ENCODE measurements around the gene NKAIN1. TPM values are rescaled to one million over a fixed set of nuclear protein-coding genes. Genes with fewer than 3 reads are reported as not detected.
"Not testable (repeated sequence)": the region's sequence is repeated elsewhere in the genome, so short reads cannot be mapped to it uniquely, and the experiment has no call there.

NKAIN1 gene
- not detected for total RNA-seq

DNA sequence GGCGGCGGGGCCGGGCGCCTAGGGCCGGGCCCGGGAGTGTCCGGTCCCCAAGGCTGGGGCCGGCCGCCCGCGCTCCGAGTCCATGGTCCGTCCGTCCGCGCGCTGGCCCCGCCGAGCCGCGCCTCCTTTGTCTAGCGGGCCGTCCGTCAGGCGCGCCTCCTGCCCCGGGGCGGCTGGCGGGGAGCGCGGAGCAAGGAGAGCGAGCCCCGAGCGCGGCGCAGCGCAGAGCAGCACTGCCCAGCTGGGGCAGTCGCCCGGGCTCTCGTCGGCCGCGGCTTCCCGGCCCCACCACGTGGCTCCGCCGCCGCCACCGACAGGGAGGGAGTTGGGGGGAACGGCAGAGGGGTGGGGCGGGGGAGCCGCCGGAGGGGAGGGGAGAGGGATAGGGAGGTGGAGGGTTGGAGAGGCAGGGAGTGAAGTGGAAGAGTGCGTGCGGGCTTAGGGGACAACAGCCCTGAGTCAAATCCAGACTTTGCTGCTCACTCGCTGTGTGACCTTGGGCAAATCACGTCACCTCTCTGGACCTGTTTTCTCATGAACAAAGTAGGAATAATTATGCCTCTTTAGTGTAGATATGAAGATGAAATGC, at the start of gene NKAIN1:
Gene NKAIN1, minus strand, starts transcription at position 235 of the 589 bp plus-strand sequence. CDS start 340 bp downstream, outside the sequence.
- TF ChIP-seq POLR2A (IDR thresholded peaks at IDR 0.05) = no peak
- TF ChIP-seq, protein P1, sequence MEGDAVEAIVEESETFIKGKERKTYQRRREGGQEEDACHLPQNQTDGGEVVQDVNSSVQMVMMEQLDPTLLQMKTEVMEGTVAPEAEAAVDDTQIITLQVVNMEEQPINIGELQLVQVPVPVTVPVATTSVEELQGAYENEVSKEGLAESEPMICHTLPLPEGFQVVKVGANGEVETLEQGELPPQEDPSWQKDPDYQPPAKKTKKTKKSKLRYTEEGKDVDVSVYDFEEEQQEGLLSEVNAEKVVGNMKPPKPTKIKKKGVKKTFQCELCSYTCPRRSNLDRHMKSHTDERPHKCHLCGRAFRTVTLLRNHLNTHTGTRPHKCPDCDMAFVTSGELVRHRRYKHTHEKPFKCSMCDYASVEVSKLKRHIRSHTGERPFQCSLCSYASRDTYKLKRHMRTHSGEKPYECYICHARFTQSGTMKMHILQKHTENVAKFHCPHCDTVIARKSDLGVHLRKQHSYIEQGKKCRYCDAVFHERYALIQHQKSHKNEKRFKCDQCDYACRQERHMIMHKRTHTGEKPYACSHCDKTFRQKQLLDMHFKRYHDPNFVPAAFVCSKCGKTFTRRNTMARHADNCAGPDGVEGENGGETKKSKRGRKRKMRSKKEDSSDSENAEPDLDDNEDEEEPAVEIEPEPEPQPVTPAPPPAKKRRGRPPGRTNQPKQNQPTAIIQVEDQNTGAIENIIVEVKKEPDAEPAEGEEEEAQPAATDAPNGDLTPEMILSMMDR (IDR thresholded peaks at IDR 0.05) = no peak
- Histone ChIP-seq H3K27me3 (peaks cover 0 to 29% of the 10 kb centered on the region in 2 donors), H3K27ac (no peak within 1 kb of the TSS), H3K4me1 (peaks cover 0 to 13% (median 6%) of the 10 kb centered on the region in 4 donors), H3K4me3 (peak within 1 kb of the TSS in 3 of 4 donors; percentile 24 to 44 (median 42)), H3K36me3 (no peaks in the 10 kb centered on the region), H3K9me3 (no peaks in the 10 kb centered on the region)
- peak in 1 of 3 donors; percentile 53 for DNase-seq

DNA sequence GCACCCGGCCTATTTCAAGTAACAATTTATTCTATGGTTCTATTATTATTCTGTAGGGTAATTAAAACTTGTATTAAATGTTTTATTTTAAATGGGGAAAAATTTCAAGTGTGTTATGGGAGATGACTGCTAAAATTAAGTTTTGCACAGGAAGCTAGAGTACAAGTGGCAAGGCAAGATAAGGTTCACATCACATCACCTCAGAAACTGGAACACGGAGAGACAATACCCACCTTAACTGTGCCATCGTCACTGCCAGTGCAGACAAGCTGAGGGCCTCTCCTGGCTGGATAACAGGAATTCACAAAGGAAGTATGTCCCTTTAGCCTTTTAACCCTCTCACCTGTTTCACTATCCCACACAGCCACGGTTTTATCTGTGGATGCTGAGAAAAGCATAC, 49.3 kb upstream of the NKAIN1 start:
- Histone ChIP-seq H3K9me3 (no peaks in the 10 kb centered on the region), H3K4me3 (no peak overlapping the region), H3K36me3 (peaks cover 0 to 94% (median 0%) of the 10 kb centered on the region in 3 donors), H3K27me3 (no peaks in the 10 kb centered on the region), H3K27ac (no peak overlapping the region), H3K4me1 (no peaks in the 10 kb centered on the region)
- DNase-seq = no peak
- TF ChIP-seq, protein P1 (IDR thresholded peaks at IDR 0.05) = no peak
- no peak for TF ChIP-seq POLR2A (IDR thresholded peaks at IDR 0.05)

GRCh38 chr1:31287791-31288190, 48.1 kb upstream of the NKAIN1 start:
- peaks cover 0 to 84% (median 0%) of the 10 kb centered on the region in 3 donors for H3K36me3 ChIP-seq
- H3K27ac ChIP-seq, H3K4me3 ChIP-seq, H3K9me3 ChIP-seq, H3K27me3 ChIP-seq, H3K4me1 ChIP-seq, DNase-seq: not testable (repeated sequence)

DNA sequence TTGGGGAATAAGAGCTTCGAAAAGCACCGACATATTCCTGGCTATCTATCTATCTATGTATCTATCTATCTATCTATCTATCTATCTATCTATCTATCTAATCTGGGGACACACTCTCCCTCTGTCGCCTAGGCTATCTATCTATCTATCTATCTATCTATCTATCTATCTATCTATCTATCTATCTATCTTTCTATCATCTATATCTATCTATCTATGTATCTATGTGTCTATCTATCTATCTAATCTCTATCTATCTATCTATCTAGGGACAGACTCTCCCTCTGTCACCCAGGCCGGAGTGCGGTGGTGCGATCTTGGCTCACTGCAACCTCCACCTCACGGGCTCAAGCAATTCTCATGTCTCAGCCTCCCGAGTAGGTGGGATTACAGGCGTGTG, 42.7 kb upstream of the NKAIN1 start:
- not testable (repeated sequence) for H3K4me3 ChIP-seq, H3K4me1 ChIP-seq, DNase-seq, H3K9me3 ChIP-seq, H3K27ac ChIP-seq, H3K27me3 ChIP-seq
- peaks cover 0 to 79% (median 0%) of the 10 kb centered on the region in 3 donors for H3K36me3 ChIP-seq

- DNase-seq = no peak
- TF ChIP-seq, protein P1 (IDR thresholded peaks at IDR 0.05) = no peak
- TF ChIP-seq POLR2A (IDR thresholded peaks at IDR 0.05) = no peak
- Histone ChIP-seq H3K36me3 (peaks cover 0 to 81% (median 0%) of the 10 kb centered on the region in 3 donors), H3K27ac (no peak overlapping the region), H3K4me3 (no peak overlapping the region), H3K4me1 (no peaks in the 10 kb centered on the region), H3K27me3 (no peaks in the 10 kb centered on the region), H3K9me3 (no peaks in the 10 kb centered on the region)
Measured at GRCh38 chr1:31273619-31274018, 33.9 kb upstream of the NKAIN1 start.

- peaks cover 0 to 81% (median 0%) of the 10 kb centered on the region in 3 donors for H3K36me3 ChIP-seq
- H3K27me3 ChIP-seq = no peaks in the 10 kb centered on the region
- H3K4me3 ChIP-seq = no peak overlapping the region
- TF ChIP-seq, protein P1 (IDR thresholded peaks at IDR 0.05) = no peak
- no peak for TF ChIP-seq POLR2A (IDR thresholded peaks at IDR 0.05)
- H3K4me1 ChIP-seq = no peaks in the 10 kb centered on the region
- no peak overlapping the region for H3K27ac ChIP-seq
- DNase-seq = no peak
- no peaks in the 10 kb centered on the region for H3K9me3 ChIP-seq
Measured at GRCh38 chr1:31272369-31272768, 32.7 kb upstream of the NKAIN1 start.

DNA sequence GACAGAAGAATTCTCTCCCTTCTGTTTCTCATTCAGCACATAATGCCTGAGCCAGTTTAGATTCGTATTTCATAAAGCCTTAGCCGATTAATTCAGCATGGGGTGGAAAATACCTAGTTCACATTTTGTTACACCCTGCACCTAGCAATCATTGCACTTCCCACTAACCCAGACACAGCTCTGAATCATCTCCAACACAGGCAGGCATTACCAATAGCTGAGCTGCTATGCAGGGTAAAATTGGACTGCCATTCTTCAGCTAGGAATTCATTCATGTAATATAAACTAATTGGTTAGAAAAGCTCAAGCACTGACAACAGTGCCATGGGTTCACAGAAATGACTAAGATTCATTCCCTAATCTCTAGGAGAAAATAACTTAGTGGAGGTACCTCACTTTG, 26.9 kb upstream of the NKAIN1 start:
- H3K4me1 ChIP-seq = no peaks in the 10 kb centered on the region
- no peaks in the 10 kb centered on the region for H3K9me3 ChIP-seq
- no peaks in the 10 kb centered on the region for H3K27me3 ChIP-seq
- no peak for TF ChIP-seq POLR2A (IDR thresholded peaks at IDR 0.05)
- TF ChIP-seq, protein P1 (IDR thresholded peaks at IDR 0.05) = no peak
- no peak for DNase-seq
- H3K36me3 ChIP-seq = peaks cover 0 to 66% (median 0%) of the 10 kb centered on the region in 3 donors
- no peak overlapping the region for H3K27ac ChIP-seq
- H3K4me3 ChIP-seq = no peak overlapping the region
